AG09319 (cell line): ENCODE results near the gene GNG2.

ENCODE experiments used
- DNase-seq: peaks from one replicate; pipeline ENCODE4 v3.0.0-alpha.2; 2010; ENCODE audit warnings: low read depth; ENCODE audit errors: extremely low read depth
- TF ChIP-seq, protein P1 (sequence below): IDR thresholded peaks from 2 replicates; pipeline ENCODE4 v1.5.1; 2011; ENCODE audit warnings: low read depth, mild to moderate bottlenecking, inconsistent platforms, low read length, moderate library complexity

The GNG2 gene

GRCh38 chr14:51908086-51908485 is 47.7 kb downstream of the GNG2 start:
- TF ChIP-seq, protein P1, sequence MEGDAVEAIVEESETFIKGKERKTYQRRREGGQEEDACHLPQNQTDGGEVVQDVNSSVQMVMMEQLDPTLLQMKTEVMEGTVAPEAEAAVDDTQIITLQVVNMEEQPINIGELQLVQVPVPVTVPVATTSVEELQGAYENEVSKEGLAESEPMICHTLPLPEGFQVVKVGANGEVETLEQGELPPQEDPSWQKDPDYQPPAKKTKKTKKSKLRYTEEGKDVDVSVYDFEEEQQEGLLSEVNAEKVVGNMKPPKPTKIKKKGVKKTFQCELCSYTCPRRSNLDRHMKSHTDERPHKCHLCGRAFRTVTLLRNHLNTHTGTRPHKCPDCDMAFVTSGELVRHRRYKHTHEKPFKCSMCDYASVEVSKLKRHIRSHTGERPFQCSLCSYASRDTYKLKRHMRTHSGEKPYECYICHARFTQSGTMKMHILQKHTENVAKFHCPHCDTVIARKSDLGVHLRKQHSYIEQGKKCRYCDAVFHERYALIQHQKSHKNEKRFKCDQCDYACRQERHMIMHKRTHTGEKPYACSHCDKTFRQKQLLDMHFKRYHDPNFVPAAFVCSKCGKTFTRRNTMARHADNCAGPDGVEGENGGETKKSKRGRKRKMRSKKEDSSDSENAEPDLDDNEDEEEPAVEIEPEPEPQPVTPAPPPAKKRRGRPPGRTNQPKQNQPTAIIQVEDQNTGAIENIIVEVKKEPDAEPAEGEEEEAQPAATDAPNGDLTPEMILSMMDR = no peak
- no peak for DNase-seq

DNA sequence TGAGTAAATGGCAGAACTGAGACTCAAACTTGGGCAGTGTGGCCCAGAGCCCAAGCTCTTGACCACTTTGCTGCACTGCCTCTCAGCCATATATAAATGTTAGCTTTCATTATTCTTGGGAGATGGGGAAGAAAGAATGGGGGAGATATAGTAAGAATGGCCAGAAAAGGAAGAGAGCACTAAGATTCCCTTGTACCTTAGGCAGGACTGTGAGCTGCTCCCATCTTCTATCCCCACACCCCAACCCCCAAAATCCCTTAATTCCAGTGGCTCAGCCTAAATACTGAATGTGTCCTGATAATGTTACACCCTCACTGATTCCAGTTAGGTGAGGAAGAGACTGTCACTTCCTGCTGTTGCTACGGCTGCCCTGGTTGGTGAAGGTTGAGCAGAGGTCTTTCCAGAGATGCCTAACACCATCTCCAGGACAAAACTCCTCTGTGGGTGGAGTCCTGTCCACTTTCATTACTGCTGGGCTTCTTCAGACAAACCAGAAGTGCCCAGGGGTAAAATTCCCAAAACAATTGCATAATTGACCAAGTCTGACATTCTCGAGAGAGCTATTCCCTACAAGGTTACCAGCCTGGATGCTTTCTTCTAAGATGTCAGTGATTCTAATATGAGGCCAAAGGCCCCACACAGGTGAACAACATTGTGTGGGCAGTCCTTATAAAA is 51.8 kb downstream of the GNG2 start:
- no peak for DNase-seq
- TF ChIP-seq, protein P1 = no peak

- DNase-seq = no peak
Measured at GRCh38 chr14:51914310-51914709, 53.9 kb downstream of the GNG2 start.

GRCh38 chr14:51917193-51917592 is 56.8 kb downstream of the GNG2 start:
- DNase-seq = no peak
- TF ChIP-seq, protein P1 = no peak

More at GRCh38 chr14:51914310-51914709, 53.9 kb downstream of the GNG2 start:
- TF ChIP-seq, protein P1 = no peak

GRCh38 chr14:51921026-51921425 is 60.6 kb downstream of the GNG2 start:
- TF ChIP-seq, protein P1 = no peak
- no peak for DNase-seq

DNA sequence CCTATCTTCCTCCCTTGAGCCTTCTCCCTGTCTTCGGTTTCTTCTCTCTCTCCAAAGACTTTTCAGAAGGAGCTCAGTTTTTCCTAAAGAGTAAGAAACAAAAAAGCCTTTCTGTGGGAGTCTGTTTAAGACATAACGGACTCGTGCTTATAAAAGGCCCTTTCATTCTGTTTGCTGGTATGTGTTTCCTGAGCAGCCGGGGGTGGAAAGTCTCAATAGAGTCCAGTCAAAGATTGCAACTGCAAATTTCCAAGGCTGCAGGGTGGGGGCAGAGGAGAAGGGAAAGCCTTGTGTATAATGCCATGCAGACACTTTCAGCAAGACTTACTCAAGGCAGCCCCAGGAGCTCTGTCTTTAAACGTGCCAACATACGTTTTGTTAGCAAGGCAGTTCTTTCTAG is 62.2 kb downstream of the GNG2 start:
- DNase-seq = no peak
- TF ChIP-seq, protein P1 = no peak

- DNase-seq = no peak
- TF ChIP-seq, protein P1 = no peak
Measured at GRCh38 chr14:51924600-51924999, 64.2 kb downstream of the GNG2 start.
